Osteocyte (in vitro differentiated cells): Measurements from ENCODE around the gene HOXA3. TPM values are rescaled to one million over a fixed set of nuclear protein-coding genes. Genes with fewer than 3 reads are reported as not detected.

ENCODE experiments used
- DNase-seq: peaks from one replicate; pipeline ENCODE4 v3.0.0; 2021; ENCODE audit warnings: mixed read lengths; ENCODE audit not compliant: unreplicated experiment; ENCODE audit errors: extremely low spot score
- H3K27ac Mint-ChIP-seq: one replicate; pipeline ENCODE4 v1.8.0; 2021; ENCODE audit warnings: mild to moderate bottlenecking, mixed read lengths; ENCODE audit not compliant: unreplicated experiment
- H3K27me3 Mint-ChIP-seq: one replicate; pipeline ENCODE4 v1.8.0; 2021; ENCODE audit warnings: mixed read lengths; ENCODE audit not compliant: unreplicated experiment
- H3K36me3 Mint-ChIP-seq: one replicate; pipeline ENCODE4 v1.8.0; 2021; ENCODE audit warnings: mixed read lengths; ENCODE audit not compliant: unreplicated experiment
- H3K4me1 Mint-ChIP-seq: one replicate; pipeline ENCODE4 v1.8.0; 2021; ENCODE audit warnings: mixed read lengths; ENCODE audit not compliant: unreplicated experiment
- H3K4me3 Mint-ChIP-seq: one replicate; pipeline ENCODE4 v1.8.0; 2021; ENCODE audit warnings: mild to moderate bottlenecking, moderate library complexity, mixed read lengths; ENCODE audit not compliant: unreplicated experiment
- H3K9me3 Mint-ChIP-seq: one replicate; pipeline ENCODE4 v1.8.0; 2021; ENCODE audit warnings: mixed read lengths; ENCODE audit not compliant: unreplicated experiment
- total RNA-seq: library from RNA; stranded (reverse); gene quantifications from 2 replicates; pipeline ENCODE4 v1.2.1, GENCODE V29; 2021
- TF ChIP-seq, protein P1 (sequence below): fragments of 200-600 bp; sonication (generic); IDR thresholded peaks from 2 replicates; pipeline ENCODE4 v1.5.0; 2021; ENCODE audit warnings: antibody characterized with exemption, mild to moderate bottlenecking, moderate library complexity

HOXA3 gene
- total RNA-seq, 1 donor from 2014 or later, result not detected

DNA sequence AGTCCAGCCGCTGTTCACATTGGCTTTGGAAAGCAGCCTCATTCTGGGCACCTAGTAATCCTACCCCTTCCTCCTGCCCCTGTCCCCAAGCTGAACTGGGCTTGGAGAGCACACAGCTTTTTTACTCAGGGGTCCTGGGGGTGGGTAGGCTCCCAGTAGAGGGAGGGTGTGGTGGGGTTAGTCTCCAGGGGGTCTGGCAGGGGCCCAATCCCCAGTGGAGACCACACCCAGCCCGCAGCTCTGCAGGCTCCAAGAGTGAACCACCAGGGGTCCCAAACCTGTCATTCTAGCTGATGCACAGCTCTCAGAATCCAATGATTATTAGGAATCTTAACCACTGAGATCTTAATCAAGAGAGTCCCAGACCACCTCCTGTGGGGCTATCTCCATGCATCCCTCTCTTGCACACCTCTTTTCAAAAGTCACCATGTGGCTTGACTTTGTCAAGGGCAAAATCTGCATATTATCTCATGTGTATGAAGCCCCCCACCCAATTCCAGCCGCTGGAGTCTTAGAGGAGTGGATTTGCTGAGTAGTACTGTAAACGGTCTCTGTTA is 30.0 kb upstream of the HOXA3 start:
- no peak overlapping the region for H3K27ac Mint-ChIP-seq

DNA sequence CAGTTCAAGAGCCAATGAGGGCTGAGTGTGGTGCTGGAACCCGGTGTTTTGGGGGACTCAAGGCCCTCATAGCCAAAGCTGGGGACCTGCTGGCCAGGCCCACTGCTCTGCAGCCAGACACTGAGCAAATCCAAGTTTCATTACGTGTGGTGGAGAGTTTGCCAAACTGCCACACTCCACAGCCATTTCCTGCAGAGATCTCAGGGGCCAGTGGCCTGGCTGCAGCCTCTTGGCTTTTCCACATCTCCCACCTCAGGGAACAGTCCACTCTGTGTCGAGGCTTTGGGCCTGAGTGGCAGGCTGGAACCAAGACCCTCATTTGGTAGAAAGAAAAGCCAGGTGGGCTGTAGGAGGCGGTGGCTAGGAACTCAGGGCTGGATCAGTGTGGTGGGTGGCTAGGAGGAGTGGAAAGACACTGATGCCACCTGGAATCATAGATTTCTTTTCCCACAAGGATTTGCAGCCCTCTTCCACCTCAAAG is 29.5 kb upstream of the HOXA3 start:
- DNase-seq, result no peak
- Mint-ChIP-seq H3K27ac (no peak overlapping the region), H3K9me3 (no peaks in the 10 kb centered on the region), H3K4me1 (peaks cover 26% of the 10 kb centered on the region), H3K27me3 (peaks cover 85% of the 10 kb centered on the region), H3K4me3 (no peak overlapping the region), H3K36me3 (no peaks in the 10 kb centered on the region)
- TF ChIP-seq, protein P1, sequence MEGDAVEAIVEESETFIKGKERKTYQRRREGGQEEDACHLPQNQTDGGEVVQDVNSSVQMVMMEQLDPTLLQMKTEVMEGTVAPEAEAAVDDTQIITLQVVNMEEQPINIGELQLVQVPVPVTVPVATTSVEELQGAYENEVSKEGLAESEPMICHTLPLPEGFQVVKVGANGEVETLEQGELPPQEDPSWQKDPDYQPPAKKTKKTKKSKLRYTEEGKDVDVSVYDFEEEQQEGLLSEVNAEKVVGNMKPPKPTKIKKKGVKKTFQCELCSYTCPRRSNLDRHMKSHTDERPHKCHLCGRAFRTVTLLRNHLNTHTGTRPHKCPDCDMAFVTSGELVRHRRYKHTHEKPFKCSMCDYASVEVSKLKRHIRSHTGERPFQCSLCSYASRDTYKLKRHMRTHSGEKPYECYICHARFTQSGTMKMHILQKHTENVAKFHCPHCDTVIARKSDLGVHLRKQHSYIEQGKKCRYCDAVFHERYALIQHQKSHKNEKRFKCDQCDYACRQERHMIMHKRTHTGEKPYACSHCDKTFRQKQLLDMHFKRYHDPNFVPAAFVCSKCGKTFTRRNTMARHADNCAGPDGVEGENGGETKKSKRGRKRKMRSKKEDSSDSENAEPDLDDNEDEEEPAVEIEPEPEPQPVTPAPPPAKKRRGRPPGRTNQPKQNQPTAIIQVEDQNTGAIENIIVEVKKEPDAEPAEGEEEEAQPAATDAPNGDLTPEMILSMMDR, result no peak

More for the DNA sequence above, 30.0 kb upstream of the HOXA3 start:
- Mint-ChIP-seq H3K27me3 (peaks cover 85% of the 10 kb centered on the region), H3K9me3 (no peaks in the 10 kb centered on the region), H3K36me3 (no peaks in the 10 kb centered on the region), H3K4me1 (peaks cover 28% of the 10 kb centered on the region), H3K4me3 (no peak overlapping the region)
- no peak for DNase-seq
- TF ChIP-seq, protein P1, result no peak

DNA sequence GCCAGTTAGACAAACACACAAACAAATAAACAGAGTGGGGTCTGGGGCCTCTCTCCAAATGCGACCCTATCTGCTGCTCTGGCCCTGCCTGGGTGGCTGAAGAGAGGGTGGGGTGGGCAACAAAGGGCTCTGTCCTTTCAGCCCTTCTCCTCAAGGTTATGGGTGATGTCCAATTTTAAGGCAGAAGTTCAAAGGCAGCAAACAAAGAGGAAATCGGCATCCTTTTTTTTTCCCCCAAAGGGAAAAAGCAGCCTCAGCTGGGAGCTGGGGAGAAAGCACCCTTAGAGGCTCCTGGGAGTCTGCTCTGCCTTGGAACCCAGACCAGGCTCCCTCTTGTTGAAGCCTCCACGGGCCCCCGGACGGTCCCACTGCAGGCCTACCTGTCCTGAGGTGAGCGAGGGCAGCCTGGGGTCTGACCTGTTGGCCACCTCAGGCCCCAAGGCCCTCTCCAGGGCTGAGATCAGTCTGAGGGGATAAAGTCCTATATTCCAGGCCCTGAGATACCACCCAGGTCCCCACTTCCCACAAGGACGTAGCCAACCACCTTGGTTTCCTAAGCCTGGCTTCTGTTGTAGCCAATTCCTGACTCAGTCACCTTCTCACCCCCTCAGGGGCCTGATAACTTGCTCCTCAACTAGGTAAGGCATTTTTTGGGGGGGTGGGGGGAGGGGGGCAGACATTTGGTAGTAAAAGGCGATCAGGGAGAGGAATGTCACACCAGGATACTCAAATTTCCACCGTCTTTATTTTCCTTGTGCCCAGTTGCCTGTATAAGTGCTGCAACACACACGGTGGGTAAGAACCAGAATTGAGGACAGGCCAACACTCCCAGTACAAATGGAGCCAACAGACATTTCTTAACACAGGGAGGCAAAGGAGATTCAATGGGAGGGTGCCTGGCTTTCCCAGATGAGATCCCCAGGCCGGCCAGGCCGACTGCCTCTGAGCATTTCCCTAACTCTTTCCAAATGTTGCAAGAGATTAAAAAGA is 28.3 kb upstream of the HOXA3 start:
- no peak for DNase-seq
- no peak overlapping the region for H3K4me3 Mint-ChIP-seq
- no peaks in the 10 kb centered on the region for H3K9me3 Mint-ChIP-seq
- H3K4me1 Mint-ChIP-seq, result peaks cover 23% of the 10 kb centered on the region
- H3K27me3 Mint-ChIP-seq, result peaks cover 85% of the 10 kb centered on the region
- TF ChIP-seq, protein P1, result no peak
- H3K27ac Mint-ChIP-seq, result no peak overlapping the region
- no peaks in the 10 kb centered on the region for H3K36me3 Mint-ChIP-seq

DNA sequence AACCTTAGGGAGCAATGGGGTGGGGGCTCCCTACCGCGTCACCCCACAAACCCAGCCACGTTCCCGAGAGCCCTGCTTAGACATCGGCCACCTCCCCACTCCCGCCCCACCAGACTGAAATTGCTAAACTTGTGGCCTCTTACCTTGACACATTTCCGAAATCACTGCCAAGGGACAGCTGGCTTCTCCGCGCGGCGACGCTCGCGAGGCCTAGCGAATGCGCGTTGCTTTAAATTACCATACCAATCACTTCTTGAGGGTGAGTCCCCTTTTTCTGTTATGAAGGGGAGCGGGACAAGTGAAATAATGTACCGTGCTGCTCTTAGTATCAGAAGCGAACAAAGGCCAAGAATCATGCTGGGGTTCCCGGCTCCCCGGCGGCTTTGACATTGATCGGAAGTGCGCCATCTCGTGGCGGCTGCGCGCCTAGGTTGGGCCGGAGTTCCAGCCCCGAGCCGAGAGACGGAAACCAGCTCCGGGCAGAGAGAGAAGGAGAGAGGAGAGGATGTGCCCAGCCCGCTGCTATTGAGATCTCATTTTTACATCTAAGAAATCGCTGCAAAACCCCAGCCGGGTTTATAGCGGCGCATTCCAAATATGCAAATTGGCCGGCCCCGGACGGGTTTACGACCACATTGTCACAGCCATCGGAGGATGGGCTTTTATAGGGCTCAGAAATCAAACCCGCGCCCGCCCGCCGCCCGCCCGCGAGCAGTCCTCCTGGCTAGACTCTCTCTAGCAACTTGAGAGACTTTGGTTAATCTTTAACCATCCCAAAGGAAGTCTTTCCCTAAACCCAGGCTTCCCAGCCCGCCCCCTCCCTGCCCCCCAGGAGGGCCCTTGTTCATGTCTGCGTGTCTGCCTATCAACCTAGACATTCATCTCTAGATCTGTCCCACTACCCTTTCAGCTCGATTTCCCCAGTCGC is 27.4 kb upstream of the HOXA3 start:
- Mint-ChIP-seq H3K27ac (no peak overlapping the region), H3K4me3 (peak overlapping the region; percentile 0), H3K9me3 (no peaks in the 10 kb centered on the region), H3K4me1 (peaks cover 18% of the 10 kb centered on the region), H3K27me3 (peaks cover 85% of the 10 kb centered on the region), H3K36me3 (no peaks in the 10 kb centered on the region)
- TF ChIP-seq, protein P1, result peak; percentile 77
- no peak for DNase-seq
